Stimulated activated CD4-positive, alpha-beta T cell treated with anti-CD3 and anti-CD28 coated beads, TNF-alpha, amount 100 ng/mL, for 48 hours (primary cell): ENCODE data around the gene FEZF2.

Experiments
- DNase-seq, 3 donors: peaks; one replicate each; pipeline ENCODE4 v3.0.0-alpha.2; 2020; ENCODE audit warnings: low read depth in 3 of 3

FEZF2 gene

DNA sequence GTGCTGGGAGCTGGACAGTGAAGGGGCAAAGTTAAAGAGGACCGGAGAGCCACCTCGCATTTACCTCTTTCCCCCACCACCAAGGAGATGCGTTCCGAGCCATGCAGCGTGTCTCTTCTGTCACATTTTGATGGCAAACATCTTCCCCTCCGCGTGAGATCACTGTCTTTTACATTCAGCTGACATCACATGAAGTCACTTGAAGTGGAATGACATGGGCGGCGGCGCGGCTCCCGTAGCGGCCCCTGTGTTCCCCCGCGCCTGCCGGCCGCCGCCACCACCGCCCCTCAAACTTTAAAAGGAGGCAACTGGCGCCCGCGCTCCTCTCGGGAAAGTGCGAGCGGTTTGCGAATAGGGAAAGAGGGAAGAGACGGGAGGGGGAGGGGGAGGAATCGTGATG is at the start of gene FEZF2:
Gene FEZF2 (minus strand): TSS at position 336 of the 400 bp plus-strand sequence. CDS start 682 bp downstream, outside the sequence.
- DNase-seq, result no peak

DNA sequence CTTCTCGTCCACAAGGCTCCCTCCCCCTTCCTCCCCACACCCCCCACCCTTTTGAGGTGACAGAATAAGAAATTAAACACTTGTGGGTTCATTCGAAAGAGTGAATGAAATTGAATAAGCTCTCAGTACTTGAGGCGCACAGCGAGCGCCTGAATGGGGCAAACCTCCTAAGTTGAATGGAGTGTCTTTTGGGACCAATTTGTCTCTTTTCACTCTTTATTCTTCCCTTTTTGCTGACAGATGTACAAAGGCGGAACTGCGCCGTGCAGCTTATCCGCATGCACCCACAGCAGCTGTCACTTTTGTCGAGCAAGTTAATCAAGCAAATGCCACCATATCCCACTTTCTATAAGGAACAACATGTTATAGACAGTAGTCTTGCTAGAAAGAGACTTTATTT is 47.9 kb upstream of the FEZF2 start:
- no peak for DNase-seq

DNA sequence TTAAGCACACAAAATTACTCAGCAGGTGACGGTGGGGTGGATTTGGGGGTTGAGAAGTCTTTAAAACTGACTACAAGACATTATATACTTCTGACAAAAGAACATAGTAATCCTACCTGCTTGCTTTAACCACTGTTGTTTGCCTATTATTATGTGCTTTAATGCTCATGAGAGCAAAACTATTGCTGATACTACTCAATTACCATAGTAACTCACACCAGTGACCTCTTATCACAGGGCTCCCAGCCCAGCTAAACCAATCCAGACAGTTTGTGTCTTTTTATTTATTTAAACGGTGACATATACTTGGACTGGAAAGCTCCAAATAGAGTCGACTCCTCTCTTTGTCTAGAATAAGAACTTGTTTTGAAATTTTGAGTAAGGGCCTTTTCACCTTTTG is 42.8 kb upstream of the FEZF2 start:
- DNase-seq, result no peak

DNA sequence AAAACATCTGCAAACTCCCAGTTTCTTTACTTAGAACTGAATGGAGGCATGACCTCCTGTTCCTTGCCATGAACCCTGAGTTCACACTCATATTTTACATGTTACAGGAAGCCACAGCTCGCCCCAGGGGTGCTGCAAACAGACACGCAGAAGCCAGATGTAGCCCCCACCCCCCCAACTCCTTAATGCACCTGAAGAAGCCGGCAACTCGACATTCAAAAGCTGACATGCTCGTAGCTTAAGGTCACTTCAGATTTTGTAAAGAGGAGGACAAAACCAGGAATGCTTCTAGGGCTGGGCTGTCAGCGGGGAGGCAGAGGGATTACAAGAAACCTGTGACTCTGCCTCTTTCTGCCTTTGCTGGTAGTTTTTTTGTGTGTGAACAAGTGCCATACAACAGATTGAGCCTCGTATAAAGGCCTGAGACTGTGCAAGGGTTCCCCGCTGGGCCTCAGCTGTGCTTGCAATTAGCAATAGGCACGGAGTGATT is 42.0 kb upstream of the FEZF2 start:
- no peak for DNase-seq

DNA sequence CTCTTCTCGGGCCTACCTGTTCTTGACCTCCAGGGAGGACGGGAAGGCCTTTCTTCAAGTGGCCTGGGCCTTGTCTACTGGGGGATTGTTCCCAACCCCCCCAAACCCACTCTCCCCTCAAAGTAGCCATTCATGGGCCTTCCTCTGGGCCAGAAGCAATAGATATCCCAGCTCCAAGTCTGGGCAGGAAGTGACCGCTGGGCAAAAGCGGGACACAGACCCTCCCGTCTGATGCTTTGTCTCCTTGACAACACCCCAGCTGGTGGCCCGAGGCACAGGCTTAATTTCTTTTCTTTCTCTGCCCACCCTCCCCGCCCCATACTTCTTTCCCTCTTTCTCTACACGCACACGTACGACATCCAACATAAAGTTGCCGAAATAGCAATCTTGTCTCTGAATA is 41.4 kb upstream of the FEZF2 start:
- DNase-seq, result no peak

DNA sequence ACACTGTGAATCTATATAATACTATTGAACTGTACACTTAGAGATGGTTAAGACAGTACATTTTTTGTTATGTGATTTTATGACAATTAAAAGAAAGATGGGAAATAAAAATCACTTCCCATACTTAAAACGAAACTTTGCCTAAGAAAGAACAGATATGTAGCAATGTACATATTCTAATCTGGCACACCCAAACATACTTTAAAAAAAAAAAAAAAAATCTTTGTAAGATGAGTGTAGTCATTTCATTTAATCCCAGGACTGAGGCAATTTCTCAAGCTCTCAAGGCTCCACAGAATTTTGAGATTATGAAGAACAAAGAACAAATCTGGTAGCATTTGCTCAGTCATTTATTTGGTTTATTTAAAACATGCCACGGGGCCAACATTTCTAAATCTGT is 40.3 kb upstream of the FEZF2 start:
- no peak for DNase-seq

DNA sequence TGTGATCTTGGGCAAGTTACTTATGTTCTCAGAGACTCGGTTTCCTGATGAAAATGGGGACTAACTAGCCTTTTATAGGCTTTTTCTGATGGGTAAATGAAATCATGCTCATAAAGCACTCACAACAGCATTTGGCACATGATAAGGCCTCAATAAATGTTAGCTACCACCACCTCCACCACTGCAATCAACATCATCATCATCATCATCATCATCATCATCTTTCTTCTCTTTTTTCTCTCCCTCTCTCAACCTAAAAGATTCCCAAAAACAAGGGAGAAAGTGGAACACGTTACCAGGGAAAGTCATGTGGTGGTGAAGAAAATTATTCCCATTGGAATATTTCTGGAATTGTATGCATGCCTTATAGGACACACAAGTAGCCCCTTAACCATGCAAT is 33.6 kb upstream of the FEZF2 start:
- DNase-seq, result no peak

DNA sequence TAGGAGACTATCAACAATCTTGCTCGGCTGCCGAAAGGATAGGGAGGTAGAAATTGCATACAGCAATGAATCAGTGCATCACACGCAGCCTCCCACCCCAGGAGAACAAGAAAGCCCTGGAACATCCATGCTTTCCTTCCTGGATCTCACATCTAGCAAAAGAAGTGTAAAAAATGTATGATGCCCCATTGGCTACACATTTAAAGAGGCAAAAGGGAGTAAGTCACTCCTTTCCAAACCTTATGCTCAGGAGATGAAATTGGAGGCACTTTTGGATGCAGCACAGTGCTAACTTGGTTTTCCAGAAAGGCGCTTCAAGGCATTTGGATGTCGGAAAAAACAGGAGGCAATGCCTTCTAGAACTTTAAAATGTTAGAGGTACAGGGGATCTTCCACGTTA is 32.2 kb upstream of the FEZF2 start:
- DNase-seq, result no peak

DNA sequence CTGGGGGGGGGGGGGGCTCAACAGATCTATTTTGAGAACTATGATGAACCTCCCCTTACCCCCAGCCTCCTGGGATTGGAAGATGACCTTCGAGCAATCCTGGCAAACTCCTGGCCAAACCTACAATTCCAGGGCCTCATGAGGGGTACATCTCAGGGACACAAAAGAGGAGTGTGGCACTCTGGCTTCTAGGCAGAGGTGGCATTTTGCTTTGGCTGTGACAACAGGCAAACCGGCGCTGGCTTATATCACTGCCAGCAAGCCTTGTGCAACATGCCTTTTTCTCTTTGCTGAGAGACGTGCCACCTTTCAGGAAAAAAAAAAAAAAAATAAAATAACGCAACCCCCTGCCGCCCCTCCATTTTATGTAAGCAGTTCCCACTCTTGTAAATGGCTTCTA is 31.8 kb upstream of the FEZF2 start:
- DNase-seq, result no peak

DNA sequence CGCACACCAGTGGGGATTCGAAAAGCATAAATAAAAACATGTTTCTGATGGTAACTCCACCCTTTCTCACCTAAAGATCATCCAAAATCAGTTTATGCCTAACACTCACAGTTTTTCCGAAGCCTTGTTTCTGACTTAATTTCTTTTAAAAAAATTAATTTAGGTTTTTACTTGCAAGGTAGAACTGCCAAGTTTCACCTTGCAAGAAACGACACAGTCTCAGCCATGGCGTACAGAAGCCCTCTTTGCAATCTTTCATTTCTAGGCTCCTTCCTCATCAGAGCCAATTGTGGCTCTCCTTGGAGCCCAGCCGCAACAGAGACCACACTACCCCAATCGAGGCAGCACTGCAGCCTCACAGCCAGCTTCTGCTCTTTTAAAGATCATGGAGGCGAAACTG is 31.0 kb upstream of the FEZF2 start:
- DNase-seq, result no peak

DNA sequence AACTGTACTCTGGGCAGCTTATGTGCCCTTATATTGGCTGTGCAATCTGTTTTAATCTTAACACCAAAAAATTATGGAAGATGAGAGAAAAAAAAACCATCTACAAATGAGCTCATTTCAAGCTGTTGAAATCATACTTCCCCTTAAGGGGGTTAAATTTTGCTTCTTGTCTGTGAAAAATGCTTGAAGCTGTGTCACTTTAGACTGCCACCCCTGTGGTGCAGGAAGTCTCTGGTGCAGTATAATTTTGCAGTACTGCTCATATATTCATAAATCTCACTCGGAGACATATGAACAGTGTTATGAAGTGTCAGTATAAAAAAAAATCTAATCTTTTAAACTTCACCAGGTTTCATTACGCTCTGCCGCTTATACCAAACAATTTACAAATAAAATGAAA is 30.4 kb upstream of the FEZF2 start:
- DNase-seq, result no peak

DNA sequence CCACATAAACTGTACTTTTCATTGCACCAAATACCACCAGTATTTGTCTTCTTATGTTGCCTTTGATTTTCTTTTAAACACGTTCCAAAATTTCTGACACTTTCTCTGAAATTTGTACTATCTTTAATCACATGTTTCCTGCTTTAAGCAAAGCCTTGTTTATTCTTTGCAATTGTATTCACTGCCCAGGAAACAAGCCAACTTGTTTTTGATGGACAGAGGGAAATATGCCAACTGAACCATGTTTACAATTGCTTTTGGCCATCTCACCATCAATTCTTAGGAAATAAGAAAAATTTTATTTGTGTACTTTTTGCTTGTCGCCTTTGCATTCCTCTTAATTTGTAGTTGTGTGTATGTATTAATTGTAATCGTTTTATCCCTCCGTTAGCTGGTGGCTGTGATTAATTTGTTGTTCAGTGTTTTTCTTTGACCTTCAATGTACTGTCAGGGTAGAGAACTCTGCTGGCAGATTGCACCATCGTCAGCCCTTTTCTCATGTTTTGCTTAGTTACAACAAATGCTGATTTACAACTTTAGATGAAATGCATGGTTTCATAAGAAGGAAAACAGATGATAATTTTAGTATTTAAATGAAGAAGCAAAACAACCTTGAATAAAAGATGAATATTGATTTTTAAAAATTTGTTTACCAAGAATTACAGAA is 19.4 kb upstream of the FEZF2 start:
- no peak for DNase-seq

DNA sequence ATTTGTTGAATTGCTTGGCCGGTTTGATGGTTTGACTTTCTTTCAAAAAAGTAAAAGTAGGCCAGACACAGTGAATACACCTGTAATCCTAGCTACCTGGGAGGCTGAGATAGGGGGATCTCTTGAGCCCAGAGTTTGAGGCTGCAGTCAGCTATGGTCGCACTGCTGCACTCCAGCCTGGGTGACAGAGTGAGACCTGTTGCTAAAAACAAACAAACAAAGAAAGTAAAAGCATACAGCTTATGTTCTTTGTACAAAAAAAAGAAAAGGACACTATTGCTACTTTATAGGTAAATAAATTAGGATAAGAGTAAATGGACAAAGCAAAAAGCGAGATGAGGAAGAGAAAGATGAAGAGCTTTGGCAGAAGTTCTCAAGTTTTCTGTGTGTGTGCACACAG is 13.9 kb upstream of the FEZF2 start:
- DNase-seq, result no peak

DNA sequence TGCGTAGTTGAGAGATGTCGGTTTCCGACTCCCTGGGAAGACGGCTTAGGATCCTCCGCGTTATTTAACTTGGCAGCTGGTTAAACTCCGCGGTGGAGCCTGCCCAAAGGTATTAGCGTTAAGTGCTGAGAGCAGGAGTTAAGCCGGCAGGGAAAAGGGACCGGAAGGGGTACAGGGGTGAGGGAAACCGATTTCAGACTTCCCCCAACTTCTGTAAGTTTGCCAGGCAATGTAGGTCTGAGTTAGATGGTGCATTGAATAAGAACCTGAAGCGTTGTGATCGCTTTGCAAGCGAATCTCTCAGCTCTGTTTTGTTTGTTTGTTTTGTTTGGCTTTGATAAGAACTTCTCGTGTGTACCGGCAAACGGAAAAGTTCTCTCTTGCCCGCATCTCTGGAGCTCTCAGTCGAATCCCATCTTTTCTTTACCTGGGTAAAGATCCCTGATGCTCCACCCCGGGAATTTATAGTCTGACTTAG is 6.0 kb upstream of the FEZF2 start:
- no peak for DNase-seq

DNA sequence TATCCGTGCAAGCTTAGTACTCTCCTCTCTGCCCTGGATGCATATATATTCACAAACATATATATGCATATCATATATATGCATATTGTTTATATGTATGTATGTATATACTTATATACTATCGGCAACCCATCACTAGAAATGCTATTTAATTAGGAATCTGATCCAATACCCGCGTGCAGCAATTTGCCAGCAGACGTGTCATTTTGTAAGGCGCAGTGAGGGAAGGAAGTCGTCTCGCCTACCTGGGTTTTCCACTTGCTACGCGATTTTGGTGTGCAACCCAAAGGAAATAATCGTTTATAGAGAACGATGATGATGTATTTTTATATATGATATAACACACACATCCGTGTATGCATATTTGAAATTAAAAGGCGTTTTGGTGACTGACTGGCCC is 5.6 kb upstream of the FEZF2 start:
- DNase-seq, result no peak

DNA sequence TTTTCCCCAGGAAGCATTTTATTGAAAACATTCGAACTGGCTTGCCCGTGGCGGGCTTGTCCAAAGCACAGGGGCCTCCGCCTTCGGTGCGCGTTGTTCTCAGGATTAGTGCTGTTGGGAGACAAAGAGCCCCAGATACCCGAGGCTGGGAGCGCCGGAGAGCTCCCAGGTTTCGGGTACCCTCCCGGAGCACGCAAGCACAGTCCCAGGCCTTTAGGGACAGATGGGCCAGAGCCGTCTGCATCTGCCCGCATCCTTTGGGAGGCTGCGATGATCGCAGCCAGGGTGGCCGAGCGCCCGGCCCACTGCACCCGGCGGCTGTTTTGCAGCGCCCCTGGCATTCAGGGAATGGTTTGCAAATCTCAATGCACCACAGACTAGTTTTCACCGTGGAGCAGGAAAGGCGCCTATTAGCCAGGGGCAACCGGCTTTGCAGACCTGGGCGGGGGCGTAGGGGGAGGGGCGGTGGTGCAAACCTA is 5.0 kb upstream of the FEZF2 start:
- DNase-seq, result no peak

DNA sequence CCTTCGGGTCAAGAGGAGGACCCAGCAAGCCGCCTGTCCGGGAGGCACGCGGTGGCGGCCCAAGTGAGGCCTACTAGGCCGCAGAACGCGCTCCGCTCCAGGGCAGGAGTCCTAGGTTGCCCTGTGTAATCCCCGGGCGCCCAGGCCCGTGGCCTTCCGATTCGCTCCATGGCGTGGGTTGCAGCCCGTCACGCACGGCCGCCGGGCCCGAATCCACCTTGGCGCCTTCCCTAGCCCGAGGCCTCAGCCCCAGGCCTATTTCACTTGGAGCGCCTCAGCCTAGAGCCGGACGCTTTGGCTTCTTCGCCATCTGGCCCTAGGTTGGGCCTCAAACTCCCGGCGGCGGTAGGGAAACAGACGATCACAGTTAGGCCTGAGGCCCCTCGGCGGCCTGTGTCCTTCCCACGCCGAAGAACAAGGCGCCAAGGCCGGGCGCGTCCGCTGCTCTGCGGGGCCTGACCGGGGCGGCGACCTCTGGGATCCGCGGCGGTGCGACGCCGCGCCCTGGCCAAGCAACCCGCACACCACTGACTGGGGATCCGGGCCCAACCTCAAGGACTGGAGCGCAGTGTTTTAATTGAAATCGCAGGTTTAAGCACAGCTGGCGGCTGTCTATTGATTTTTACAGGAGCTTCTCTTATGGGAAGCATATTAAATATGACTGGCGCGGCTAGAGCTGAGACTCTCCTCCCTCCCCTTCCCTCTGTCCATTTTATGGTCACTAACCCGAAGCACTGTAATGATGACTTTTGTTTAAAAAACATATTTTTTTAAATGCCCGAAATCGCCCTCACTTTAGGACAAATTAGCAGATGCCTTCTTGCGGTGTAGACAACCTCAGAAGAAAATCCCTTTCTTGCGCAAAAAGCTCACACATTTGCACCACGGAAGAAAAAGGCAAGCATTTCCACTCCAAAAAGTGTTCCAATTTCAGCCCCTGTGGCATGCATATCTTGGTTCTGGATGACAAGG is 3.8 kb upstream of the FEZF2 start:
- DNase-seq, result no peak

DNA sequence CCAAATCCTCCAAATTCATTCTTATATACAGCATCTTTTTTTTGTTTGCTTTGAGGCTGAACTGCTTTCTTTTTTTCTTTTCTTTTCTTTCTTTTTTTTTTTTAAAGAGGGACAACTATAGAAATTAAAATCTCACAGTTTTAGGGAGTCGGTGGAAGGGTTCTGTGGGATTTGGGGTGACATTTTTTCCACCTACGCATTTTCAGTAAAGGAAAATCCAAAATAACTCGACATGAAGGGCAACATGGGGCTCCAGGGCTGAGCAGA is 3.0 kb upstream of the FEZF2 start:
- DNase-seq, result no peak

DNA sequence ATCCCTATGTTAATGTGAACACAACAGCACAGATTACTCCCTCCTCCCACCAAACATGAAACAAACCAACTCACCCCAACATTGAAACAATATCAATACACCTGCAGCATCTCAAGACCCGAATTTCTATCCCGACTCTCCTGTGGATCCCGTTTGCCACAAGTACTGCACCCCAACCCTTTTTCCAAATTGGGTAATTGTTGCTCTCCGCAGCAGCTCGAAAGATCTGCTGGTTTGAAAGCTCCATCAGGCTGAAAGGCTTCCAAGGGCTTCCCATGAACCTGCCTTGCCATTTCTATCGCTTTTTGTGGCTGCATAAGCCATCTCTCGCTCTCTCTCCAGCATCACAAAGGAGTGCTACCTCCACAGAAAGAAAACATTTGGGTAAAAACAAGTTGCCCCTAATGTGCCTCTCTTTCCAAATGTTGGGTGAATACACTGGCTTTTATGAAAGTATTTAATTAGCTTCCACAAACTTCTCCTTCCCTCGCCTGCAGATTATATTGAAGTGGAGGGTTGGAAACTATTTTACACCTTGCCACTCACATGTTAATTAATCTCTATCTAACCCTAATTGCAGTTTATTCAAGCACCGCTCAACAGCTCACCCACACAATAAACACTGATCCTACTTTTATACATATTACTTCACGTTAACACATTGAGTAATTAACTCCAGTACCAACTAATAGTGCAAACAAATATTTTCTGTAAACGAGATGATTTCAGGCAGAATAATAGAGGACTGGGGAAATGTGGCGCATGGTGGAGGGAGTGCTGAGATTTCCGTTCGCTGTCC is 2.5 kb upstream of the FEZF2 start:
- DNase-seq, result no peak

DNA sequence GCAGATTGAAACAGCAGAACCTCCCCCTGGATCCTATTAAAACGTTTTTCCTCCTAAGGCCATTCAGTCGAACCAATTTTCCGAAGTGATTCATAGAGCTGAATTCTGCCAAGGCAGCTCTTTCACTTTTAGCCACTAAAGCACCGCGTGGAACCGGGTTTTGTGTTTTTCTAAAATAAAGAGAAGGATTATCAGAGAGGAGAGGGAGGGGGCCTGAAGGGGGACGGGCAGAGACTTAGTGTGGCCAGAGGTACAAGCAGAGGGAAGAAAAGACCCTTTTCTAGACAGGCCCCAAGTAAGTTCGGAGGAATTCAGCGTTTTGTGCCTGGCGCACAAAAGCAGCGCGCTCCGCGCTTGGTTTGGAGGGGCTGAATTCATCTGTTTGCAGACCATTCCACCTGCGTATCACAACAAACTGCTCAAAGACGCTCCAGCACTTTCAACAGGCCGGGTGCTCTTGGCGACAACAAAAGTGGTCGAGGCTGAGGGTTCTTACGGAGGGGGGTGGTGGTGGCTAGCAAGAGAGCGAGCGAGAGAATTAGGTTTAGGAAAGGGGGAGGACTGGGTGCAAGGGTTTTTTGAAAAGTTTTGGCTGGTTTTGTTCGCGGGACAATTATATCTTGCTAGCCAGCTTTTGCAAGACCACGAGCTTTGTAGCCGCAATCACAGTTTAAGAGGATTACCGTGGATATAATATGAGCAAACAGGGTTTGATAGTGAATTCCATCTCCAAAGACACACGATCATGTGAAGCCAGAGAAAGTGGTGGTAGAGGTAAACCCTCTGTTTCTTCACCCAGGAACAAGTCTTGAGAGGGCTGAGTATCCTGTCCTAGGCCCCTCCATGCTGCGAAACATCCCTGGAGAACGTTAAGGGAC is 1.2 kb upstream of the FEZF2 start:
- DNase-seq, result no peak

DNA sequence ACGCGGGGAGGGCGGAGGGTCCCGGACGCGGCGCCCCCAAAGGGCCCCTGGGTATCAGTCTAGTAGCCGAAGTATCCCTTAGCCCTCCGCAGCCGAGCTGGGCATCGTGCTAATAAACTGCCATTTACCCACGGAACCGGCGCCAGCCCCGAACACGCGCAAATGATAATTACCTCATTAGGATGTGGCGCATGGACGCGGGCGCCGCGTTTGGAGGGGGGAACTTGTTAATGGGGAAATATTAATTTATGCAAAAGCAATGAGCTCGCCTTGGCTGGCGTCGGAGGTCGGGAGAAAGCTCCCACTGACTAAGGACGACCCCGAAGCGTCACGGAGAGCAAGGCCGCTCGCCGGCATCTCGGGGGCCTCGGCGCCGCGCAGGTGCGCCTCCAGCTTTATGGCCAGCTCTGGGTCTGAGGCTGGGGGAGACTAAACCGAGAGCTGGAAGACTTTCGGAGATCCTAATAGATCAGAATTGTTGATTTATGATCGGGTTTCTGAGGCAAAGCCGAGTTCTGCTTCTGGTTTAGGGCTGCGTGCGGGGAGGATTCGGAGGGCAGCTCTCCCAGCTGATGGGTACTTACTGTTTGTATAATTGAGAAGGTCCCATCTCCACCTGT is 474 bp upstream of the FEZF2 start:
- DNase-seq, result no peak
